Stimulated activated CD4-positive, alpha-beta T cell treated with anti-CD3 and anti-CD28 coated beads, Interleukin-4, amount 100 ng/mL, for 4 hours (primary cell): ENCODE data around the gene CIAO3.
"Not testable (repeated sequence)": the region's sequence is repeated elsewhere in the genome, so short reads cannot be mapped to it uniquely, and the experiment has no call there.

Source experiments
- DNase-seq, 2 experiments: peaks; one replicate each; pipeline ENCODE4 v3.0.0-alpha.2; 2020

The CIAO3 gene

DNA sequence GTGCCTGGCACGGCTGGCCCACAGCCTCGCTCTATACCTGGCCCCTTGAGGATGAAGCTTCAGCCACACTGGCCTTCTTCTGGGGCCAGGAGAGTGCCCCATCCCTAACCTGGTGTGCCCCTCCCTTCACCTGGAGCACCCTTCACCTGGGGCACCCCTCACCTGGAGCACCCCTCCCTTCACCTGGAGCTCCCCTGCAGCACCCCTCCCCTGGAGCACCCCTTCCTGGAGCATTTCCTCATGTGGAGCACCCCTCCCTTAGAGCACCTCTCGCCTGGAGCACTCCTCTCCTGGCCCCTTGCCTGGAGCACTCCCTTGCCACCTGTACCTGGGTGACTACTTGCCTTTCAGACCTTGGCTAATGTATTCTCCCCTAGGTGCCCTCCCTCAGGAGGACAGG lies 32.8 kb downstream of the CIAO3 start:
- no peak for DNase-seq

DNA sequence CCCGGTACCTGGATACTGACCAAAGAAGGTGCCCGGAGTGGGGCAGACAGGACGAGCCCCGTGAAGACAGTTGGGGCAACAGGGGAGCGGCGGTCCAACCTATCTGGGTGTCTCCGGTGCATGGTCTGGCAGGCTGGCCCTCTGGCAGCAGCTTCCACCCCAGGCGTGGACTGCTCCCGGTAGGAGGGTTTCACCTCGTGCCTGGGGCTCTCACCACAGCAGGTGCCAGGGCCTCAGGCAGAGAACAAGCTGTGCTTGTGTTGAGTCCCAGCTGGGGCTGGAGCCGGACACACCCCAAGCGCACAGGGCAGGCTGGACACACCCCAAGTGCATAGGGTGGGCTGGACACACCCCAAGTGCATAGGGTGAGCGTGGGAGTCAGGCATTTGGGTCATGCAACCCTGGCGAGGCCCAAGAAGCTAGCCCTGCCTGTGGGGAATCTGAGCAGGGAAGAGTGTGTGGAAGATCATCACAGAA lies 33.7 kb downstream of the CIAO3 start:
- no peak for DNase-seq

DNA sequence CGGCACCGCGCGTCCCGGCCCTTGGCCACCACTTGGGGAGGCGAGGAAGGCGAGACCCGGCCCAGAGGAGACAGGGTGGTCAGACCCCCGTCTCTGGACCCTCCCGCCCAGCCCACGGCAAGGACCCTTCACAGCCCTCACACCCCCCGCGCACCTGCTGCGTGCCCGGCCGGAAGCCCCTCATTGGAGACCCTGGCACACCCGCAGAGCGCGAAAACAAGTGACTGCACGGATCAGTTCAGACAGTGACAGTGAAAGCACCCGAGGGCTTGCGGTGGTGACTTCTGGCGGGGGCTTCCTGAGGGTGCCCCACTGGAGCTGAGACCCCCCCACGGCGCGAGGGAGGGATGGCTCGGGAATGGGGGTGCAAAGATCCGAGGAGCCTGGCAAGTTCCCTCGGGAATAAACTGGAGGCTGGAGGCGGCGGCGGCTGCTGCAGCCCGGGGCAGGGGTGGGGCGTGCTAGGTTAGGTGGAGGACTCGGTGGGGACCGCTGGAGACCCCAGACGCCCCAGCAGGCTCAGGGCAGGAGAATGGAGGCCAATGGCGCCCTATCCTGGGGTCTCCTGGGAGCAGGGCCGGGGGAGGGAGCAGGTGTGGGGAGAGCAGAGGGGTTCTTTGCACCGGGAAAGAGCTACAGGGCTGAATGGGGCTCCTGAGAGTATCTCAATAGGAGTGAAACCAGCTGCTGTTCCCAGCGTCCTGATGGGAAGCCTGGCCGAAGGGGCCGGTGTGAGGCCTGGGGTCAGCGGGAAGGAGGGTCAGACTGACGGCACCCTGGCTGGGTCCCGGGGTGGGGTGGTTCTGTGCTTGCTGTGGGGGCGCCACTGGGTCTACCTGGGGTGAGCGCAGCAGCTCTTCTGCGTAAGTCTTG lies 34.4 kb downstream of the CIAO3 start:
- DNase-seq, result no peak

DNA sequence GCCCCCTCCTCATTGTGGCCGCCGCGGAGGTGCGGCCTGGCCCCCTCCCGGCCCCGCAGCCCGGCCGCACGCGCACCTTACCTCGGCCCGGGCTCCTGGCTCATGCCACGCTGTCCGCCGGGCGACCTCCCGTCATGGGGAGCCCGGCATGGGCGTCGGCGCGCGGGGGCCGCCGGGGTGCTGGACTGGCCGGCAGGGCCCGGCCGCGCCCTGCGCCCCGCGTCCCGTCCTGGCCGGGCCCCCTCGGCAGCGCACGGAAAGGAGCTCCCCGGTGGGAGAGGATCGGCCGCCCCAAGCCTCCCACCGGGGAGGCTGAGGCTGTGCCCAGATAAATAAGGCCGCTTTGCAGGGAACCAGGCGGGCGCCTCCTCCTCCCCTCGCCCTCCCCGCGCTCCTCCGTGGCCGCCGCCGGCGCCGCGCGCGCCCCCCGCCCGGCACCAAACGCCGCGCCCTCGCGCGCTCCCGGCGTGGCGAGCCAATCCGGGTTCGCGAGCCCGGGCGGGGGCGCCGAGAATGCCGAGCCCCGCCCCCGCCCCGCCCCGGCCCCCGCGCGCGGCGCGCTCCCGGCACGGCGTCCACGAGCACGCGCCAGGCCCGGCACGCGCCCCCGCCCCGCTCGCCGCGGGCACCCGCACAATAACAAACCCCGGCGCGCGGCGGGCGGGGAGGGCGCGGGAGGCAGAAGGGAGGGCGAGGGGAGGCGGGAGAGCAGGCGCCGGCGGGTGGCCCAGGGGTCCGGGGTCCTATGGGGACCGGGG lies 35.2 kb downstream of the CIAO3 start, which contains the start of gene FBXL16:
Gene FBXL16 (minus strand): TSS at position 371 of the 758 bp plus-strand sequence. CDS start 8,396 bp downstream, outside the sequence.
- no peak for DNase-seq

DNA sequence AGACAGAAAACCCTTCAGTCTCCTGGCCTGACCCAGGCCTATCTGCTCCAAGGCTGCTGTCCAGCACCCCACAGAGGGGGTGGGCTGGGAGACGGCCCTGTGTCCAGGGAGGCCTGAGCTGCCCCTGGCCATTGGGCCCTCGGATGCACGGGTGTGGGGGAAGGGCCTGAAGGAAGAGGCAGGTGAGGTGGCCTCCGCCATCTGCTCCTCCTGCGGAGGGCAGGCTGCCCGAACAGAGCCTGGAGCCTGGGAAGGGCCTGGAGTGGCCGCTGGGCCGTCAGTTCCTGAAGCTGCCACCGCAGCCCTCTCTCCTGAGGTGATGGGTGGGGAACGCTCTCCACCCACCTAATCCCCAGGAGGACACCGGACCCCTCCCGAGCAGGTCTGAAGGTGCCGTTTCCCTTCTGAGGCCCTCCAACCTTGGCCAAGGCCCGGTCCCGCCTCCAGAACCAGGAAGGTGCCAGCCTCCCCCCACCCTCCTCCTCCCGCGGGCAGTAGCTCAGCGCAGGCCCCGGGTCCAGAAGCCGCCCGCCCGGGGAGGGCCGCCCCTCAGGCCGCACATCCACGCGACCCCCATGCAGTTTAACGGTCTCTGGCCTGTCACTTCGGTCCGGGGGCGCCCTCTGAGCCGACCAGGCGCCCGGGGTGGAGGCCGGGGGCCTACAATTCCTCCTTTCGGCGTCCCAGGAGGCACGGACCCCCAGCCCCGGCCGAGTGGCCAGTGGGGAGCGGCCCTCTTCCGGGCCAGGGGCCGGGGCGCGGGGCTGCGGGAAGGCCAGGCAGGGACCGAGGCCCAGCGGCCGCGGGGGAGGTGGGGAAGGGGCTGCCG lies 36.0 kb downstream of the CIAO3 start:
- DNase-seq, result no peak

DNA sequence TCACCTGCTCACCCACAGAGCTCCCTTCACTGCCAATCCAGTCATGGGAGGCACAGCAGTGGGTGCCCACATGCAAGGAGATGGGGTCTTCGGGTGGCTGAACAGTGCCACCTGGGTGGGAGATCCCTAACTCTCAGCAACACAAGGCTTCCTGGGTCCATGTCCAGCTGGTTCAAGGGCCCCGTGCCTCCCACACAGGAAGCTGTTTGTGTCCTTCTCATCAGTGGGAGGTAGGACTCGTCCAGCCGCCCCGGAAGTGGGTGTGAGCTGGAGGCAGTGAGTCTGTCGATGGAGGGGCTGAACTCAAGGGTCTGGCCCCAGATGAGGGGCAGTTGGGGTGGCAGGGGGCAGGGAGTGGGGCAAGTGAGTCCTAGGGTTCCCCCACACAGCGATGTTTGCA lies 36.8 kb downstream of the CIAO3 start:
- no peak for DNase-seq

DNA sequence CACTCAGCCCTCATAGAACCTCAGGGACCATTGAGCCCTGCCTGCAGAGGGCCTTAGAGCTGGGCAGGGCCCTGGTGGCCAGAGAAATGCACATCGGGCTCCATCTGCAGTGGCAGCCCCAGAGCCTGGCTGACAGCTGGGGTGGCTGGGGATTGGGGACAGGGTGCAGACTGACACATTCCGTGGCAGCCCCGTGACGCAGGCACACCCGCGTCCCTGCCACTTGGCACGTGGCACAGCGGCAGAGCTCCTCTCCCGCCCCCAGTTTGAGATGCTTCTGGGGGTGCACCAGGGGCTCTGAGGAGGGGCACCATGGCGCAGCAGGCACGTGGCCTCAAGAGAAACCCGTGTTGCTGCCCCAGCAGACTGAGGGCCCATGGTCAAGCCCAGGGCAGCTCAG lies 37.4 kb downstream of the CIAO3 start:
- DNase-seq, result no peak

DNA sequence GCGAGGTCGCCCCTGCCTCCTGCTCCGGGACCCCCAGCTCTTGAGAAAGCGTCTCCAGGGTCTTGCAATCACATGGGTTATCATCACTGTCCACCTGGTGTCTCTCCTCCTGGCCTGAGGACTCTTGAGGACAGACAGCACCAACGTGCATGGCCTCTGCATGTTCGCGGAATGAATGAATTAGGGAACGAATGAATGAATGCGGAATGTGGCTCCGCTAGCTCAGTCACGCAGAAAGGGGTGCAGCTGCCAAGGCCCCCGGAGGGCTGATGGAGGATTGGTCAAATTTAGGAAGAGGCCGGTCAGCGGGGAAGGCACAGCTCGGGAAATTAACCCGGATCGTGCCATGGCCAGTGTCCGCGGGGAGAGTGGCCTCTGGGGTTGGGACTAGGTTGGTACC lies 38.5 kb downstream of the CIAO3 start:
- no peak for DNase-seq

DNA sequence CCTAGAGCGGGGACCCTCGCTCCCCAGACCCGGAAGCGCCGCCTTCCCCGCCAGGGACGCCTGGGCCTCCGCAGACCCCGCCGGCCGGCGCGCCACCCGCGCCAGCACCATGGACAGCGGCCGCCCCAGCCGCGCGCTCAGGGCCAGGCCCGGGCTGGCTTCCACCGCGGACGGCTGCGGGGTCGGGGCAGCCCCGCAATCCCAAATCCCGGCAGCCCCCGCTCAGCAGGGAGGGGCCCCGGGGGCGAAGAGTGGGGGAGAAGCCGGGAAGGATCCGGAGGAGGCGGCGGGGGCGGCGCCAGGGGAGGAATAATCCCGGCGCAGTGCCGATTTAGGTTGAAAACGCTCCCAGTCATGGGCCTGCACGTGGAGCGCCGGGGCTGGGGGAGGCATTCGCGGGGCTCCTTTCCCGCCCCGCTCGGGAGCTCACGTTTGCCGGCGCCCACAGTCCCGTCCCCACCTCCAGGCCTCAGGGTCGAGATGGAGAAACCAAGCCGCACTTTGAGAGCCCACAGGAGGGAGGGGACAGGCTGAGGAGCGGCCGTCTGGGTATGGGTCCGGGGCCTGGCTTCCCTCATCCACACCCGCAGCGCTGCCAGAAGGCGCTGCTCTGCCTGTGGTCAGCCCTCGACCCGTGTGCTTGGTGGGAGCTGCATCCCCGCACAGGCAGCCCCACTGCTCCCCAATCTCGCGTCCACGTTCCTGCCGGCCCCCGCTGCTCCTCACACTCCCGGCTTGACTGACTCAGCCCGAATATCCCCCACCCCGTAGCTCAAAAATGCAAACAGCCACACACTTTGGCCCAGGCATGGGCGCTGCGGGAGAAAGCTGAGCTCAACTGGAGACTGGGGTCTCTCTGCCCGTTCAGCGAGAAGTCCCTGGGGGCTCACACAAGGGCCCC lies 39.9 kb downstream of the CIAO3 start:
- DNase-seq, result peak in 1 of 2 experiments; percentile 59

DNA sequence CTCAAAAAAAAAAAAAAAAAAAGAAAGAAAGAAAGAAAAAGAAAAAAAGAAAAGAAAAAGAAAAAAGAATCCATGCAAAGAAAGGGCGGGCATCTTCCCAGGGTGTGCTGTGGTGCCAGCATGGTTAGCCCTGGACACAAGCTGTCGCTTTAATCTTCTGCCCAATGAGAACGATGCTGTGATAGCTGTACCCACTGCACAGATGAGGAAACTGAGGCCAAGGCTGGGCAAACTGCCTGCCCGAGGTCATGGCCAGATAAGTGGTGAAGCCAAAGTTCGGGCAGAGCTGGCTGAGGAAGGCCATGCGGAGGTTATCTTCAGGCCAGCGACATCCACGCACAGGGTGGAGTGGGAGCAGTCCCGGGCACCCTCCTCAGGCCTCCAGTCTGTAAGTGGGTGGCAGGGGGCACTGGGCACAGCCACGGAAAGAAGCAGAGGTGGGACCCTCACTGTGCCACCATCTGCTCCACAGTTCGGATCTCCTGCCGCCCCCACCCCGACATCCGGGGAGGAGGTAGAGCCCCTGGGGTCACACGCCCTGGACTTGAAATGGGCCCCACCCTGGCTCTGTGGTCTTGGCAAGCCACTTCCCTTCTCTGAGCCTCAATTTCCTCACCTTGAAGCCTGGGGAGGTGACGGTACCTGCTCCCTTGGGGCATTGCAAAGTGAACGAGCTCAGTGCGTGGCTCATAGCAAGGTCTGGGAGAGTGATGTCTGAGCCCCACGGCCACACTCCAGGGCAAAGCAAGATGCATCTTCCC lies 41.7 kb downstream of the CIAO3 start:
- DNase-seq, result no peak

DNA sequence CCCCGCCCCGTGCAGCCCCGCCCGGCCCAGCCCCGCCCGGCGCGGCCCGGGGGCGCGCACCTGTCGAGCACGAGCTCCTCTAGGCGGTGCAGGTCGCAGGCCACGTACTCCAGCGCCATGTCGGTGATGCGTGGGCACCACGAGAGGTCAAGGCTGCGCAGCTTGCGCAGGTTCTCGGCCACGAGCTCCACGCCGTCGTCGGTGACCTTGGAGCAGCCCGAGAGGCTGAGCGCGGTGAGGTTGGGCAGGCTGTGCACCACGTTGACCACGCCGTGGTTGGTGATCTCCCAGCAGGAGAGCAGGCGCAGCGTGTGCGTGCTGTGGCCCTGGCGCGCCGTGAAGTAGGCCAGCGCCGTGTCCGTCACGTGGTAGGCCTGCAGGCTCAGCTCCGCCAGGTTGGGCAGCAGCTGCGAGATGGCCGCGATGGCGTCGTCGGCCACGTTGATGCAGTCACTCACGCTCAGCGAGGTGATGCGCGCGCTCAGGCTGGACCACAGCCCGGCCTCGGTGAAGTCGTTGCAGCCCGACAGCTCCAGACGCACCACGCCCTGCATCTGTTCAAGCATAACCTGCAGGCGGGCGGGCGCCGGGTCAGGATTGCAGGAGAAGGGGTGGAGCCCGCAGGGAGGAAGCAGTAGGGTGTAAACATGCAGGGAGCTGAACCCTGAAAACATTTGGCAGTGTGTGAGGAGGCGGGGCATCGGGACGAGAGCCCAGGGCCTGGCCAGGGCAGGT lies 45.3 kb downstream of the CIAO3 start:
- DNase-seq, result peak; percentile 67 to 72

DNA sequence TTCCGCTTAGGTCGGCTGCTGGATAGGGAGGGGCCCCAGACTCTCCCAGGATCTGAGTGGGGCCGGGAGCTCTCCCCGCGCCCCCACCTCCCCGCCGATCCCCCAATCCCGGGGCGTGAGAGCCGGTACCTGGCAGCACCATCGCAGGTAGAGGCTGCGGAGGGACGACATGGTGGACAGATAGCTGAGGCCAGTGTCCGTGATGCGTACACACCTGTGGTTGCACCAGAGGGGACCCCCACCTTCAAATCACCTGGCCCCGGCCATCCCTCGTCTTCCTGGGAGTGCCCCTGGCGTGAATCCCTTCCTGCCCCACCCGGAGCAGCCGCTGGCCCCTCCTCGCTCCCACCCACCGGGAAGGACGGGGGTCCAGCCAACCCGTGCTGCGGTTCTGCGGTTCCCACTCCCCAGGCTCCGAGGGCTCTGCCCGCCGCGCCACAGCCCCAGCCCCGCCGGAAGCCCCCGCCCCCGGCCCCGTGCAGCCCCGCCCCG lies 45.9 kb downstream of the CIAO3 start:
- no peak for DNase-seq

DNA sequence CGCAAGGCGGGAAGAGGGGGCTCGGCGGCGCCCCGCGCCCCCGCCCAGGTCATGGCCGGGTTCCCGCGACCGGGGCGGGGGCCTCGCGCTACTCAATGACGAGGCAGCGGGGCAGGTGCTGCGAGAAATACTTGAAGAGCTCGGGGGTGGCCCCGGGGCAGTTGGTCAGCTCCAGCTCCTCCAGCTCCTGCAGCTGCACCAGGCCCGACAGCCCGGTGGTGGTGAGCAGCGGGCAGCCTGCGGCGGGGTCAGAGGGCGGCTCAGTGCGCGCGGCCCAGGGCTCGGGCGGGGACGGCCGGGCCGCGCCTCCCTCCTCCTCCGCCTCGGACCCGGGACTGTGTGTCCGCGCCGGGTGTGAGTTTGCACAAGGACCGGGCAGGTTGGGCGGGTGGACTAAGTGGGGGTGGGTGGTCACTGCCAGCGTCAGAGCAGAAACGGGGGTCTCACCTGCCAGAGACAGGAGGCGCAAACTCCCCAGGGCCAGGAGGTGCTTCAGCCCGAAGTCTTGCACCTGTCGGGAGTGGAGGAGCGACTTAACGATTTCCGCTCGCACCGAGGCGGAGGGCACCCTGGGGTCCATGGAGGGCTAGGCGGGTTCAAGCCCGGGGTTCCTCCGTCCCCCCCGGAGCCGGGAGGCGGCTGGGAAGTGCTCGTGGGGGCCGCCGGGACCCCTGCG lies 46.5 kb downstream of the CIAO3 start:
- no peak for DNase-seq

DNA sequence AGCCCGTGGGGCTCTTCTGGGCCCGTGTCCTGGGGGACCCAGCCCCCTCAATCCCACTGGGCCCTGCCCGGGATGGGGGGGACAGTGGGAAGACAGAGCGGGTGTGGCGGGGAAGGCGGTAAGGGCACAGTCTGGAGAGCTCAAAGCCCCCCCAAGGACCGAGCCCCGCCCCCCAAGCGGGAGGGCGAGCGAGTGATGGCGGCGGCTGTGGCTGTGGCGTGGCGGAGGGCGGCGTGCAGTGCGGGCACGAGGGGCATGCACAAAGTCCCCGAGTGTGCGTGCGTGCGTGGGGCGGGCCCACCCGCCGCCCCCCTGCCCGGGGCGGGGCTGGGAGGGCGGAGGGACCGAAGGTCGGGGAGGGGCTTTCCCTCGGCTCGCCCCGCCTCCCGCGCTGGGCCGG lies 47.0 kb downstream of the CIAO3 start:
- peak in 1 of 2 experiments; percentile 30 for DNase-seq

DNA sequence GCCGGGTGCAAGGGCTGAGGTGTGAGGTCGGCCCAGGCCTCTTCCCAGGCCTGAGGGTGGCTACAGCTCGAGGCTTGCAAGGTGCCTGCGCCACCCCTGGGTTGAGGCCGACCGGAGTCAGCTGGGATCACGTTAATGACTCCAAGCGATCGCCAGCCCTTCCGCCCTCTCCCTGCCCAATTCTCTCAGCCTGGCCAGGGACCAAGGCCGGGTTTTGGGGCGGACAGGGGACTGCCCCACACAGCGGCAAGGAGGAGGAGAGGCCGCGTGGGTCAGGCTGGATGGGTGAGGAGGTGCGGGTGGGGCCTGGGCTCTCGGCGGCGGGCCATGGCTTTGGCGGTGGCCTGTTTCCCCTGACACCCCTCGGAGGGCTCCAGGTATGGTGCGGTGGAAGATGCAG lies 47.4 kb downstream of the CIAO3 start:
- DNase-seq, result no peak

DNA sequence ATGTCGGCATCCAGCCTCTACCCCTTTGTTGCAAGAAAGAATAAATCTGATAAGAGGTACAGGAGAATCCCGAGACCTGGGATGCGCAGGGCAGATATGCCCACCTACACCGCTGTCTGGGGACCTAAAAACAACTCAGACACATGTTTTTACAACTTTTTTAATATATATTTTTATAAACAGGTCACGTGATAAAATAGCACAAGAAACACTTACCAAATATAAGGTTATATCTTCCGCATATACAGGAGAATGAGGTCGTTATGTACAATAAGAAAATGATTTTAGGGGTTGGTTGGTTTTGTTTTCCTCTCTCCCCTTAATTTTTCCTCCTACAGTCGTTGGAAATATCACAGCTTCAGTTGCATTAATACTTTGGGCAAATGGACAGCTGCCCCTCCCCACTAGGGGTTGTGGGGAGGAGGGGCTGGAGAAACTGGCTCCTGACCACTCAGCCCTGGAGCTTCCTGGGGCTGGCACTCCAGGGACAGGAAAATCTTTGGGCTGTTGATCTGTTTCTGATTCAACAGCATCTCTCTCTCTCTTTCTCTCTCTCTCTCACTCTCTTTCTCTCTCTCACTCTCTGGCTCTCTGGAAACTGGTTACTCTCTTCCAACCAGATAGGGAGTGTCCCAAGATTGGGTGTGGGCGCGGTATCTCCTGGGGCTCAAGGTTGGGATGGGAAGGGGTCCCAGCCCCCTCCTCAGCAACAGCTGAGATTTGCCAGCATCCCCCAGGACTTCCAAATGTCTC lies 48.3 kb downstream of the CIAO3 start:
- no peak for DNase-seq

DNA sequence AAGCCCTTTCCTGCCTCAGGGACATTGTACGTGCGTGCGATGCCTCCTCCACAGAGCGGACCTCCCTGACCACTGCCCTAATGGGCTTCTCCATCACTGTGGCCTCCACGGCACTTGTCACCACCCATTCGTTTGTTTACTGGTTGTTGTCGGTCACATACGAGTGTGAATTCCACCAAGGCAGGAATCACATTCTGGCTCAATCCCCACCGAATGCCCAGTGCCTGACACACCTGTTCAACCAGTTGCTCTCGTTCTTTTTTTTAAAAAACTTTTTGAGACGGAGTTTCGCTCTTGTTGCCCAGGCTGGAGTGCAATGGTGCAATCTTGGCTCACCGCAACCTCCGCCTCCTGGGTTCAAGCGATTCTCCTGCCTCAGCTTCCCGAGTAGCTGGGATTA lies 49.6 kb downstream of the CIAO3 start:
- DNase-seq, result not testable (repeated sequence)

DNA sequence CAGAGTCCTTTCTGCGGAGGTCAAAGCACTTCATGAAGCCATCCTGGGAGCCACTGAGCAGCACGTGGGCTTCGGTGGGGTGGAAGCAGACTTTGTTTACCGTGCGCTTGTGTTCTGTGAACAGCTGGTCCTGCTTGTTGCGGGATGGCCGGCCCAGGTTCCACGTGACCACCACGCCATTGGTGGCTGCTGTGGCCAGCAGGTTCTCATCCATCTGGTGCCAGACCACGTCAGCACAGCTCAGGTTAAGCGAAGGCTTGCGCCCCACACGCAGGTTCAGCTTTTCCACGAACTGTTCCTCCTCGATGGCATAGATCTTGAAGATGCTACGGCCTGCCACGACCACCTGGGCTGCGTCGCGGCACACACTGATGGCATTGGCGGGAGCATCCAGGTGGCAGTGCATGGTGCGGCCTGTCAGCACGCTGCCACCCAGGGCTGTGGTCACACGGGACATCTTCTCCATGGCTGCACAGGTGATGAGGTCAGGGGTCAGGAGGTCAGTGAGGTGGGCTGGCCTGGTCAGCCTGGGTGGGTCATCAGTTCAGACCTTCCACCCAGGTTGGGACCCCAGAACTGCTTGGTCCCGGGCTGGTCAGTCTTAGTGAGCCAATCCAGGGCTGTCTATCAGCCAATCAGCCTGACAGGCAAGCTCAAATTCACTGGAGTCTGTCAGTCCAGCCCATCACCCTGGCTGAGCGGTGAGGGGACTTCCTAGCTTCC lies 51.5 kb downstream of the CIAO3 start:
- no peak for DNase-seq
